ENCODE data around the gene NHERF1. TPM values are rescaled to one million over a fixed set of nuclear protein-coding genes. Genes with fewer than 3 reads are reported as not detected.

The NHERF1 gene
- polyA plus RNA-seq, 1 of the 3 experiments (the other 2 are of a cell fraction): 40.1 TPM

GRCh38 chr17:74770498-74771318 is 22.3 kb downstream of the NHERF1 start:
- CTCF ChIA-PET: interaction anchor here (0.6 to 98.1 kb wide), 31 partner anchors 9 to 391 kb away, joined by 3 to 3869 read pairs (median 4); partner anchors contain the start of genes FDXR, GRIN2C, NHERF1 and RAB37
- Histone ChIP-seq H3K79me2 (ENCODE audit: insufficient read depth) (peaks cover 23% of the 10 kb centered on the region), H3K4me3 (ENCODE audit: low read depth in 2 of 2, low read length in 1 of 2) (no peak overlapping the region), H3K9ac (no peak overlapping the region), H3K9me3 (no peaks in the 10 kb centered on the region), H3F3A (replicated peaks; ENCODE audit: insufficient read depth) (peaks cover 44% of the 10 kb centered on the region), H3K4me1 (ENCODE audit: control insufficient read depth in 1 of 2, insufficient read depth in 2 of 2, low read depth in 1 of 2, low read length in 1 of 2) (peaks cover 23 to 29% of the 10 kb centered on the region in 2 experiments; a peak in 3 of 4 replicates), H4K20me1 (ENCODE audit: insufficient read depth) (peaks cover 8% of the 10 kb centered on the region), H2AFZ (ENCODE audit: low read depth) (no peak overlapping the region), H3K27me3 (ENCODE audit: insufficient read depth) (no peaks in the 10 kb centered on the region), H3K9me2 (no peaks in the 10 kb centered on the region), H3K27ac (ENCODE audit: low read depth in 2 of 2, low read length in 1 of 2) (no peak overlapping the region), H3K36me3 (replicated peaks in 1 of 2; ENCODE audit: control insufficient read depth in 1 of 2, insufficient read depth in 2 of 2, low read length in 1 of 2) (peaks cover 30 to 48% of the 10 kb centered on the region in 2 experiments), H3K4me2 (no peak overlapping the region)
- WGBS (ENCODE audit: low lambda C conversion rate): 62% methylated on average over 13 of the region's 16 CpGs
- TF ChIP-seq FOXM1 (IDR thresholded peaks at IDR 0.05; ENCODE audit: low read depth) (no peak), RAD21 (IDR thresholded peaks at IDR 0.05; ENCODE audit: low read length) (peak; percentile 98), CTCF (IDR thresholded peaks at IDR 0.05) (peak; percentile 85), SMC3 (IDR thresholded peaks at IDR 0.05; ENCODE audit: low read depth, low read length) (peak; percentile 97)
- TF ChIP-seq, protein P1, sequence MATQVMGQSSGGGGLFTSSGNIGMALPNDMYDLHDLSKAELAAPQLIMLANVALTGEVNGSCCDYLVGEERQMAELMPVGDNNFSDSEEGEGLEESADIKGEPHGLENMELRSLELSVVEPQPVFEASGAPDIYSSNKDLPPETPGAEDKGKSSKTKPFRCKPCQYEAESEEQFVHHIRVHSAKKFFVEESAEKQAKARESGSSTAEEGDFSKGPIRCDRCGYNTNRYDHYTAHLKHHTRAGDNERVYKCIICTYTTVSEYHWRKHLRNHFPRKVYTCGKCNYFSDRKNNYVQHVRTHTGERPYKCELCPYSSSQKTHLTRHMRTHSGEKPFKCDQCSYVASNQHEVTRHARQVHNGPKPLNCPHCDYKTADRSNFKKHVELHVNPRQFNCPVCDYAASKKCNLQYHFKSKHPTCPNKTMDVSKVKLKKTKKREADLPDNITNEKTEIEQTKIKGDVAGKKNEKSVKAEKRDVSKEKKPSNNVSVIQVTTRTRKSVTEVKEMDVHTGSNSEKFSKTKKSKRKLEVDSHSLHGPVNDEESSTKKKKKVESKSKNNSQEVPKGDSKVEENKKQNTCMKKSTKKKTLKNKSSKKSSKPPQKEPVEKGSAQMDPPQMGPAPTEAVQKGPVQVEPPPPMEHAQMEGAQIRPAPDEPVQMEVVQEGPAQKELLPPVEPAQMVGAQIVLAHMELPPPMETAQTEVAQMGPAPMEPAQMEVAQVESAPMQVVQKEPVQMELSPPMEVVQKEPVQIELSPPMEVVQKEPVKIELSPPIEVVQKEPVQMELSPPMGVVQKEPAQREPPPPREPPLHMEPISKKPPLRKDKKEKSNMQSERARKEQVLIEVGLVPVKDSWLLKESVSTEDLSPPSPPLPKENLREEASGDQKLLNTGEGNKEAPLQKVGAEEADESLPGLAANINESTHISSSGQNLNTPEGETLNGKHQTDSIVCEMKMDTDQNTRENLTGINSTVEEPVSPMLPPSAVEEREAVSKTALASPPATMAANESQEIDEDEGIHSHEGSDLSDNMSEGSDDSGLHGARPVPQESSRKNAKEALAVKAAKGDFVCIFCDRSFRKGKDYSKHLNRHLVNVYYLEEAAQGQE (IDR thresholded peaks at IDR 0.05; ENCODE audit: low read depth, low read length): no peak
- TF ChIP-seq, protein P2, sequence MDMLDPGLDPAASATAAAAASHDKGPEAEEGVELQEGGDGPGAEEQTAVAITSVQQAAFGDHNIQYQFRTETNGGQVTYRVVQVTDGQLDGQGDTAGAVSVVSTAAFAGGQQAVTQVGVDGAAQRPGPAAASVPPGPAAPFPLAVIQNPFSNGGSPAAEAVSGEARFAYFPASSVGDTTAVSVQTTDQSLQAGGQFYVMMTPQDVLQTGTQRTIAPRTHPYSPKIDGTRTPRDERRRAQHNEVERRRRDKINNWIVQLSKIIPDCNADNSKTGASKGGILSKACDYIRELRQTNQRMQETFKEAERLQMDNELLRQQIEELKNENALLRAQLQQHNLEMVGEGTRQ (IDR thresholded peaks at IDR 0.05; ENCODE audit: borderline replicate concordance, low read depth, low read length): no peak
- DNase-seq: peak; percentile 91
- POLR2A ChIA-PET: interaction anchor here (0.7 to 2.9 kb wide), 4 partner anchors 10 to 25 kb away, joined by 3 to 20 read pairs (median 9); no protein-coding TSS in a partner anchor

All from SK-N-SH (cell line).